GM12878 (cell line): ENCODE data around the gene ADCY9. TPM values are rescaled to one million over a fixed set of nuclear protein-coding genes. Genes with fewer than 3 reads are reported as not detected.

ENCODE experiments used
- ATAC-seq: fragments of 200-7000 bp; cut with Tn5 transposase; 3 replicates; pipeline ENCODE4 v1.9.1; 2020; ENCODE audit warnings: mild to moderate bottlenecking, moderate library complexity
- BruUV-seq: library from RNA; stranded (reverse); fragments of 400-500 nt; replicated peaks from 2 replicates; lab custom pipeline; 2021; lab: Mats Ljungman, UMichigan
- CTCF ChIA-PET: fragments of 300-600 bp; sonication (Branson Sonifier 250); formaldehyde crosslinking; extraction: SDS; loops from one replicate; lab custom pipeline; 2021; ENCODE audit warnings: inconsistent platforms; lab: Yijun Ruan, JAX
- POLR2A ChIA-PET: fragments of 350-600 bp; formaldehyde crosslinking; extraction: SDS; loops from one replicate; lab custom pipeline; 2021; ENCODE audit warnings: inconsistent platforms; lab: Charles Lee
- RAD21 ChIA-PET: fragments of 300-600 bp; sonication (Branson Sonifier 250); formaldehyde crosslinking; loops from one replicate; lab custom pipeline; 2023; ENCODE audit warnings: antibody characterized with exemption; ENCODE audit not compliant: unreplicated experiment; lab: Charles Lee
- SMC1A ChIA-PET: fragments of 300-600 bp; sonication (Branson Sonifier 250); formaldehyde crosslinking; loops from one replicate; lab custom pipeline; 2023; ENCODE audit not compliant: unreplicated experiment, uncharacterized antibody; lab: Charles Lee
- DNase-seq: peaks from one replicate; pipeline ENCODE4 v3.0.0-alpha.2; 2011; ENCODE audit warnings: low read depth, low spot score
- FAIRE-seq: peaks from 3 replicates; lab custom pipeline; 2011; peaks lifted over from hg19 to GRCh38; lab: Jason Lieb, UNC
- H2AFZ ChIP-seq: 2 replicates; pipeline ENCODE4 v1.6.0; 2011; ENCODE audit warnings: low read depth, low read length, control low read depth; ENCODE audit not compliant: control insufficient read depth
- H3K27ac ChIP-seq: 2 replicates; pipeline ENCODE4 v1.5.1; 2011; ENCODE audit warnings: control low read depth; ENCODE audit not compliant: control insufficient read depth, insufficient read depth
- H3K27me3 ChIP-seq, 2 experiments: replicated peaks in 1 of 2; 2 replicates each; pipeline versions ENCODE4 v1.6.0 to v1.6.1; 2011; ENCODE audit warnings: low read length in 1 of 2; ENCODE audit not compliant: control insufficient read depth in 2 of 2, insufficient read depth in 2 of 2
- H3K36me3 ChIP-seq, 2 experiments: 2 replicates each; pipeline ENCODE4 v1.5.1; 2011; ENCODE audit warnings: low read length in 1 of 2; ENCODE audit not compliant: control insufficient read depth in 2 of 2, insufficient read depth in 2 of 2
- H3K4me1 ChIP-seq: 2 replicates; pipeline ENCODE4 v1.6.1; 2011; ENCODE audit warnings: mild to moderate bottlenecking, low read length, moderate library complexity, mixed read lengths; ENCODE audit not compliant: control insufficient read depth, insufficient read depth
- H3K4me2 ChIP-seq: 2 replicates; pipeline ENCODE4 v1.6.0; 2011; ENCODE audit warnings: control low read depth; ENCODE audit not compliant: control insufficient read depth, insufficient read depth
- H3K4me3 ChIP-seq: fragments of 200-600 bp; sonication (generic); 2 replicates; pipeline ENCODE4 v1.5.1; 2016
- H3K79me2 ChIP-seq: 2 replicates; pipeline ENCODE4 v1.6.0; 2011; ENCODE audit warnings: low read length; ENCODE audit not compliant: control insufficient read depth, insufficient read depth
- H3K9ac ChIP-seq: 2 replicates; pipeline ENCODE4 v1.8.0; 2011; ENCODE audit warnings: low read length, control low read depth, mixed read lengths; ENCODE audit not compliant: control insufficient read depth, insufficient read depth
- H3K9me3 ChIP-seq: replicated peaks from 3 replicates; pipeline ENCODE4 v1.5.1; 2011; ENCODE audit warnings: mild to moderate bottlenecking, low read length; ENCODE audit not compliant: control insufficient read depth, insufficient read depth
- H4K20me1 ChIP-seq: 2 replicates; pipeline ENCODE4 v1.6.0; 2011; ENCODE audit not compliant: control insufficient read depth, insufficient read depth
- ATF7 ChIP-seq: fragments of 450-650 bp; IDR thresholded peaks from 2 replicates; pipeline ENCODE4 v1.6.1; 2016; ENCODE audit warnings: low read depth, mild to moderate bottlenecking
- BCL11A ChIP-seq: IDR thresholded peaks from 2 replicates; pipeline ENCODE4 v1.6.1; 2011; ENCODE audit warnings: low read depth, low read length
- FOXK2 ChIP-seq: fragments of 450-650 bp; IDR thresholded peaks from 2 replicates; pipeline ENCODE4 v1.6.1; 2017; ENCODE audit warnings: mild to moderate bottlenecking, moderate library complexity
- IKZF2 ChIP-seq, 2 experiments: fragments of 450-650 bp; IDR thresholded peaks; 2 replicates each; pipeline ENCODE4 v1.6.1; 2017; ENCODE audit warnings: mild to moderate bottlenecking in 2 of 2, moderate library complexity in 2 of 2
- KAT2A ChIP-seq: conservative IDR thresholded peaks from 2 replicates; pipeline ENCODE4 v1.6.1; 2011; ENCODE audit warnings: low read depth, low read length; ENCODE audit not compliant: control insufficient read depth
- NFXL1 ChIP-seq: fragments of 450-650 bp; IDR thresholded peaks from 2 replicates; pipeline ENCODE4 v1.6.1; 2017; ENCODE audit warnings: antibody characterized with exemption, mild to moderate bottlenecking, borderline replicate concordance
- PML ChIP-seq: IDR thresholded peaks from 2 replicates; pipeline ENCODE4 v1.6.1; 2012; ENCODE audit warnings: low read length, inconsistent platforms
- SIX5 ChIP-seq: IDR thresholded peaks from 2 replicates; pipeline ENCODE4 v1.6.1; 2011; ENCODE audit warnings: mild to moderate bottlenecking, low read depth, low read length, moderate library complexity; ENCODE audit not compliant: severe bottlenecking
- SMAD1 ChIP-seq: fragments of 450-650 bp; IDR thresholded peaks from 2 replicates; pipeline ENCODE4 v1.6.1; 2018; ENCODE audit warnings: mild to moderate bottlenecking, low read depth; ENCODE audit not compliant: partially characterized antibody
- SP1 ChIP-seq: IDR thresholded peaks from one replicate; pipeline ENCODE4 v1.6.1; 2011; ENCODE audit warnings: low read depth, low read length
- ZBED1 ChIP-seq: IDR thresholded peaks from 2 replicates; pipeline ENCODE4 v1.6.1; 2016; ENCODE audit warnings: borderline replicate concordance
- ZBTB33 ChIP-seq: fragments of 450-650 bp; IDR thresholded peaks from 2 replicates; pipeline ENCODE4 v1.6.1; 2017; ENCODE audit warnings: mild to moderate bottlenecking
- ZZZ3 ChIP-seq: IDR thresholded peaks from 2 replicates; pipeline ENCODE4 v1.6.1; 2011; ENCODE audit warnings: low read depth; ENCODE audit not compliant: control insufficient read depth, insufficient read length
- WGBS: methylation state at CpG from one replicate; pipeline ENCODE4 v1.1.6; 2016; ENCODE audit warnings: low lambda C conversion rate; ENCODE audit not compliant: insufficient replicate concordance, insufficient coverage; ENCODE audit errors: missing lambda C conversion rate; 5-methylcytosine and 5-hydroxymethylcytosine counted together
- in situ Hi-C: fragments of 300-500 bp; cut with MboI; formaldehyde crosslinking; loops from 9 replicates; pipeline ENCODE4 v1.14.3; 2018; ENCODE audit warnings: mixed read lengths
- intact Hi-C: fragments of 100-400 bp; cut with micrococcal nuclease; formaldehyde crosslinking; loops from one replicate; pipeline ENCODE4 v1.14.2; 2022; ENCODE audit not compliant: unreplicated experiment
- polyA plus RNA-seq, 11 experiments: library from polyadenylated mRNA; depleted of rRNA in 4 of 11; unstranded in 6 of 11; stranded (reverse) in 5 of 11; fragments of >200 nt; fragmentation: Nextera tagmentation in 4 of 11; fragmentation: Illumina TruSeq in 1 of 11; extraction: Ambion mirVana in 4 of 11; extraction: Trizol in 1 of 11; gene quantifications; 1 replicate in 1 of 11; 2 replicates in 10 of 11; pipeline versions ENCODE4 v1.2.1 to v1.2.3, GENCODE V29; 2011 to 2016; ENCODE audit warnings: inconsistent platforms in 2 of 11, missing spikeins in 2 of 11, low read depth in 1 of 11
- total RNA-seq, 4 experiments: library from RNA; depleted of rRNA in 3 of 4; stranded (reverse); fragments of >200 nt in 3 of 4; fragmentation: Illumina TruSeq in 1 of 4; extraction: Trizol in 1 of 4; gene quantifications; 2 replicates each; pipeline versions ENCODE4 v1.2.1 to v1.2.3, GENCODE V29; 2013 to 2021
- TF ChIP-seq, protein P1 (sequence below): IDR thresholded peaks from 2 replicates; pipeline ENCODE4 v1.6.1; 2012; ENCODE audit warnings: low read length, inconsistent platforms

Gene ADCY9
- total and polyA plus RNA-seq, 10 of the 15 experiments (the other 5 are each of a cell fraction or from before 2014, with no cell fraction given) = 0.09 to 0.41 (median 0.15) TPM; not detected in 3

DNA sequence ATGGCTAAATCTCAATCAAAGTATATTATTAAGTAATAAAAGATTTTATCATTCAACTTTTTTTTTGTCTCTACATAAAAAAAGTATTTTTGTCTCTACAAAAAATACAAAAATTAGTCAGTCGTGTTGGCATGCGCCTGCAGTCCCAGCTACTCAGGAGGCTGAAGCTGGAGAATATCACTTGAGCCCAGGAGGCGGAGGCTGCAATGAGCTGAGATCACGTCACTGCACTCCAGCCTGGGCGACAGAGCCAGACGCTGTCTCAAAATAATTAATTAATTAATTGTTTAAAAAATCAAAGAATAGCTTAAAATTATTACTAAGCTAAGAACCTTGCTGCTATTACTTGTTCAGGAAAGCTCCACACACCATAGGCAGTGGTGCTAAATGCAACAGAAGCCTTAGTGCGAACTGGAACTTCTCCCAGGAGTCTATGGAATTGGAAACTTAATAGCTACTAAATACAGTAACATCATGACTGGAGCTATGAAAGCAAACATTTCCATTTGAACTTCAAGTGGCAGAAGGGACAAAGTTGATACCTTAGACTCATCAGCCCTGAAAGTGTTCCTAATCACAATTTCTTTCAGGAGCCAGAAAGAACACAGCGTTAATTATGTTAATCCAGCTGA is 22.6 kb downstream of the ADCY9 start:
- Histone ChIP-seq H3K4me1 (no peaks in the 10 kb centered on the region), H3K4me2 (no peak overlapping the region), H2AFZ (no peak overlapping the region), H3K36me3 (no peaks in the 10 kb centered on the region), H3K9ac (no peak overlapping the region), H3K27ac (no peak overlapping the region), H3K79me2 (no peaks in the 10 kb centered on the region), H3K4me3 (no peak overlapping the region), H3K27me3 (no peaks in the 10 kb centered on the region), H3K9me3 (no peaks in the 10 kb centered on the region), H4K20me1 (no peaks in the 10 kb centered on the region)
- ChIA-PET POLR2A (no interaction called here), CTCF (no interaction called here), RAD21 (no interaction called here), SMC1A (interaction anchor here (0.6 to 1.6 kb wide), 3 partner anchors 18 to 127 kb away, joined by 3 to 5 read pairs (median 4); no protein-coding TSS in a partner anchor)
- FAIRE-seq (no peak), ATAC-seq (no peak), DNase-seq (no peak)
- in situ Hi-C loops (no loop called here), intact Hi-C loops (no loop called here)
- WGBS = 83% methylated on average over 8 of the region's 8 CpGs
- BruUV-seq = no TSS peak
- TF ChIP-seq SIX5 = no peak
- TF ChIP-seq SP1 = no peak
- TF ChIP-seq FOXK2 = no peak
- no peak for TF ChIP-seq ZZZ3
- TF ChIP-seq ZBED1 = no peak
- TF ChIP-seq KAT2A = no peak
- TF ChIP-seq ZBTB33 = no peak
- no peak for TF ChIP-seq BCL11A
- no peak for TF ChIP-seq IKZF2 (IDR thresholded peaks at IDR 0.05)
- no peak for TF ChIP-seq ATF7
- TF ChIP-seq NFXL1 = no peak
- TF ChIP-seq, protein P1, sequence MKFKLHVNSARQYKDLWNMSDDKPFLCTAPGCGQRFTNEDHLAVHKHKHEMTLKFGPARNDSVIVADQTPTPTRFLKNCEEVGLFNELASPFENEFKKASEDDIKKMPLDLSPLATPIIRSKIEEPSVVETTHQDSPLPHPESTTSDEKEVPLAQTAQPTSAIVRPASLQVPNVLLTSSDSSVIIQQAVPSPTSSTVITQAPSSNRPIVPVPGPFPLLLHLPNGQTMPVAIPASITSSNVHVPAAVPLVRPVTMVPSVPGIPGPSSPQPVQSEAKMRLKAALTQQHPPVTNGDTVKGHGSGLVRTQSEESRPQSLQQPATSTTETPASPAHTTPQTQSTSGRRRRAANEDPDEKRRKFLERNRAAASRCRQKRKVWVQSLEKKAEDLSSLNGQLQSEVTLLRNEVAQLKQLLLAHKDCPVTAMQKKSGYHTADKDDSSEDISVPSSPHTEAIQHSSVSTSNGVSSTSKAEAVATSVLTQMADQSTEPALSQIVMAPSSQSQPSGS = no peak
- TF ChIP-seq SMAD1 = no peak
- no peak for TF ChIP-seq PML
